GM12878 (cell line): ENCODE results near the gene PRDM2. TPM values are rescaled to one million over a fixed set of nuclear protein-coding genes. Genes with fewer than 3 reads are reported as not detected.
A peak's percentile ranks its signal among the peaks of the same experiment; 100 is the strongest.

Experiments used
- CBFB ChIP-seq: IDR thresholded peaks from 2 replicates; pipeline ENCODE4 v1.6.1; 2016; ENCODE audit warnings: antibody characterized with exemption, low read depth
- CHD4 ChIP-seq: fragments of 200-600 bp; sonication (generic); IDR thresholded peaks from 2 replicates; pipeline ENCODE4 v1.6.1; 2016; ENCODE audit warnings: mild to moderate bottlenecking
- CREB1 ChIP-seq: IDR thresholded peaks from 2 replicates; pipeline ENCODE4 v1.6.1; 2012; ENCODE audit warnings: low read depth, mild to moderate bottlenecking, inconsistent platforms
- CREM ChIP-seq: IDR thresholded peaks from 2 replicates; pipeline ENCODE4 v1.6.1; 2014; ENCODE audit warnings: antibody characterized with exemption, low read depth
- DPF2 ChIP-seq: fragments of 450-650 bp; IDR thresholded peaks from 2 replicates; pipeline ENCODE4 v1.6.1; 2017; ENCODE audit warnings: mild to moderate bottlenecking
- HDAC2 ChIP-seq: fragments of 200-600 bp; sonication (generic); IDR thresholded peaks from 2 replicates; pipeline ENCODE4 v1.6.1; 2017
- IKZF2 ChIP-seq, 2 experiments: fragments of 450-650 bp; IDR thresholded peaks; 2 replicates each; pipeline ENCODE4 v1.6.1; 2017; ENCODE audit warnings: mild to moderate bottlenecking in 2 of 2, moderate library complexity in 2 of 2
- NRF1 ChIP-seq: conservative IDR thresholded peaks from 2 replicates; pipeline ENCODE4 v1.6.1; 2011; ENCODE audit warnings: mild to moderate bottlenecking, low read depth, low read length, improper control_type of control experiment
- SP1 ChIP-seq: IDR thresholded peaks from one replicate; pipeline ENCODE4 v1.6.1; 2011; ENCODE audit warnings: low read depth, low read length
- SPI1 ChIP-seq: IDR thresholded peaks from 2 replicates; pipeline ENCODE4 v1.6.1; 2011; ENCODE audit warnings: low read depth, mild to moderate bottlenecking, low read length, moderate library complexity, borderline replicate concordance; ENCODE audit not compliant: insufficient read depth
- SREBF2 ChIP-seq: IDR thresholded peaks from 2 replicates; pipeline ENCODE4 v1.6.1; 2012; ENCODE audit warnings: mild to moderate bottlenecking, low read length
- TCF7 ChIP-seq: IDR thresholded peaks from 2 replicates; pipeline ENCODE4 v1.6.1; 2014; ENCODE audit warnings: antibody characterized with exemption, borderline replicate concordance
- ZBED1 ChIP-seq: IDR thresholded peaks from 2 replicates; pipeline ENCODE4 v1.6.1; 2016; ENCODE audit warnings: borderline replicate concordance
- polyA plus RNA-seq, 11 experiments: library from polyadenylated mRNA; depleted of rRNA in 4 of 11; unstranded in 6 of 11; stranded (reverse) in 5 of 11; fragments of >200 nt; fragmentation: Nextera tagmentation in 4 of 11; fragmentation: Illumina TruSeq in 1 of 11; extraction: Ambion mirVana in 4 of 11; extraction: Trizol in 1 of 11; gene quantifications; 1 replicate in 1 of 11; 2 replicates in 10 of 11; pipeline versions ENCODE4 v1.2.1 to v1.2.3, GENCODE V29; 2011 to 2016; ENCODE audit warnings: inconsistent platforms in 2 of 11, missing spikeins in 2 of 11, low read depth in 1 of 11
- total RNA-seq, 4 experiments: library from RNA; depleted of rRNA in 3 of 4; stranded (reverse); fragments of >200 nt in 3 of 4; fragmentation: Illumina TruSeq in 1 of 4; extraction: Trizol in 1 of 4; gene quantifications; 2 replicates each; pipeline versions ENCODE4 v1.2.1 to v1.2.3, GENCODE V29; 2013 to 2021
- TF ChIP-seq, protein P1 (sequence below): fragments of 450-650 bp; IDR thresholded peaks from 2 replicates; pipeline ENCODE4 v1.6.1; 2018; ENCODE audit warnings: borderline replicate concordance, mild to moderate bottlenecking; ENCODE audit not compliant: partially characterized antibody
- TF ChIP-seq, protein P2 (sequence below): IDR thresholded peaks from 2 replicates; pipeline ENCODE4 v1.6.1; 2012; ENCODE audit warnings: low read length, inconsistent platforms
- TF ChIP-seq, protein P3 (sequence below): fragments of 150-350 bp; IDR thresholded peaks from 2 replicates; pipeline ENCODE4 v1.6.1; 2016; ENCODE audit warnings: low read depth, low read length
- TF ChIP-seq, protein P4 (sequence below): fragments of 450-650 bp; IDR thresholded peaks from 2 replicates; pipeline ENCODE4 v1.6.1; 2017; ENCODE audit warnings: antibody characterized with exemption, mild to moderate bottlenecking, moderate library complexity

Gene PRDM2
- total and polyA plus RNA-seq, 10 of the 15 experiments (the other 5 are each of a cell fraction or from before 2014, with no cell fraction given) = 8.4 to 45.1 (median 23.5) TPM

DNA sequence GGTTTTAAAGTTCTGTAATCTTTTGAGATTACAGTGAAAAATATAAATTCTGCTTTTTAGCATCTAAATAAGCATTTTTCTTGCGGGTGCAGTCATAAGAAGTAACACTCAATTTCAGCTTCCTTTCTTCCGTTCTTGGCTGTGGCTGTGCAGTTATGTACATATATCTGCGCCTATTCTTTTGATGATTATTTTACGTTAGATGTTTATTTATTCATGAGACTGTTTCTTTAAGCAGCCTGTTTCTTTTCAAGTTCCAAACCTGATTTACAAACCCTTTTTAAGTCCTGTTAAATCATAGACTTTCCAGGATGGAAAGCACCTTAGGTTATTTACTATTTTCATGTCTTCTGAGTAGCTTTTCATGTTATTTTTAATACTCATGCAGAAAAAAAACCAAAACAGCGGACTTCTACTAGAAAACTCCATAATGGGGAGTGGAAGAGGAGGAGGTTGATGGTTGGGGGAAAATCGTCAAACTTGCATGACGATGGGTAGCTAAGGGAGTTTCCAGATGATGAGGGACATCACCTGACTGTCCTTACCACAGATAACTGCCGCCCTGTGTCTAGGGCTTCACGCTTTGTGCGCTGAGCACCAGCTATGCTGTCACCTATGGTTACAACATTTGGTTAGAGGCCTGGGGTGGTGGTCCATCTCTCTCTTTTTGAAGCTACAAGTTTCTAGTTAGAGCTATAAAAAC lies 2.6 kb downstream of the PRDM2 start (continued):
- TF ChIP-seq, protein P1, sequence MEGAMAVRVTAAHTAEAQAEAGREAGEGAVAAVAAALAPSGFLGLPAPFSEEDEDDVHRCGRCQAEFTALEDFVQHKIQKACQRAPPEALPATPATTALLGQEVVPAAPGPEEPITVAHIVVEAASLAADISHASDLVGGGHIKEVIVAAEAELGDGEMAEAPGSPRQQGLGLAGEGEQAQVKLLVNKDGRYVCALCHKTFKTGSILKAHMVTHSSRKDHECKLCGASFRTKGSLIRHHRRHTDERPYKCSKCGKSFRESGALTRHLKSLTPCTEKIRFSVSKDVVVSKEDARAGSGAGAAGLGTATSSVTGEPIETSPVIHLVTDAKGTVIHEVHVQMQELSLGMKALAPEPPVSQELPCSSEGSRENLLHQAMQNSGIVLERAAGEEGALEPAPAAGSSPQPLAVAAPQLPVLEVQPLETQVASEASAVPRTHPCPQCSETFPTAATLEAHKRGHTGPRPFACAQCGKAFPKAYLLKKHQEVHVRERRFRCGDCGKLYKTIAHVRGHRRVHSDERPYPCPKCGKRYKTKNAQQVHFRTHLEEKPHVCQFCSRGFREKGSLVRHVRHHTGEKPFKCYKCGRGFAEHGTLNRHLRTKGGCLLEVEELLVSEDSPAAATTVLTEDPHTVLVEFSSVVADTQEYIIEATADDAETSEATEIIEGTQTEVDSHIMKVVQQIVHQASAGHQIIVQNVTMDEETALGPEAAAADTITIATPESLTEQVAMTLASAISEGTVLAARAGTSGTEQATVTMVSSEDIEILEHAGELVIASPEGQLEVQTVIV = no peak
- TF ChIP-seq CREM (peak; percentile 90), SREBF2 (no peak), IKZF2 (IDR thresholded peaks at IDR 0.05) (peak in 1 of 2 experiments; percentile 23; a peak in 1 of 4 replicates), DPF2 (0 out of 2 replicates have a peak, but pooled peaks have one; percentile 34), CREB1 (peak; percentile 86), TCF7 (no peak), NRF1 (0 out of 2 replicates have a peak, but pooled peaks have one; percentile 15), SPI1 (no peak), ZBED1 (peak; percentile 48; the same call in 1 of the 2 replicates), CHD4 (no peak), CBFB (peak; percentile 87), HDAC2 (no peak), SP1 (peak; percentile 80)
- TF ChIP-seq, protein P2, sequence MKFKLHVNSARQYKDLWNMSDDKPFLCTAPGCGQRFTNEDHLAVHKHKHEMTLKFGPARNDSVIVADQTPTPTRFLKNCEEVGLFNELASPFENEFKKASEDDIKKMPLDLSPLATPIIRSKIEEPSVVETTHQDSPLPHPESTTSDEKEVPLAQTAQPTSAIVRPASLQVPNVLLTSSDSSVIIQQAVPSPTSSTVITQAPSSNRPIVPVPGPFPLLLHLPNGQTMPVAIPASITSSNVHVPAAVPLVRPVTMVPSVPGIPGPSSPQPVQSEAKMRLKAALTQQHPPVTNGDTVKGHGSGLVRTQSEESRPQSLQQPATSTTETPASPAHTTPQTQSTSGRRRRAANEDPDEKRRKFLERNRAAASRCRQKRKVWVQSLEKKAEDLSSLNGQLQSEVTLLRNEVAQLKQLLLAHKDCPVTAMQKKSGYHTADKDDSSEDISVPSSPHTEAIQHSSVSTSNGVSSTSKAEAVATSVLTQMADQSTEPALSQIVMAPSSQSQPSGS = peak; percentile 74; the same call in 1 of the 2 replicates
- TF ChIP-seq, protein P3, sequence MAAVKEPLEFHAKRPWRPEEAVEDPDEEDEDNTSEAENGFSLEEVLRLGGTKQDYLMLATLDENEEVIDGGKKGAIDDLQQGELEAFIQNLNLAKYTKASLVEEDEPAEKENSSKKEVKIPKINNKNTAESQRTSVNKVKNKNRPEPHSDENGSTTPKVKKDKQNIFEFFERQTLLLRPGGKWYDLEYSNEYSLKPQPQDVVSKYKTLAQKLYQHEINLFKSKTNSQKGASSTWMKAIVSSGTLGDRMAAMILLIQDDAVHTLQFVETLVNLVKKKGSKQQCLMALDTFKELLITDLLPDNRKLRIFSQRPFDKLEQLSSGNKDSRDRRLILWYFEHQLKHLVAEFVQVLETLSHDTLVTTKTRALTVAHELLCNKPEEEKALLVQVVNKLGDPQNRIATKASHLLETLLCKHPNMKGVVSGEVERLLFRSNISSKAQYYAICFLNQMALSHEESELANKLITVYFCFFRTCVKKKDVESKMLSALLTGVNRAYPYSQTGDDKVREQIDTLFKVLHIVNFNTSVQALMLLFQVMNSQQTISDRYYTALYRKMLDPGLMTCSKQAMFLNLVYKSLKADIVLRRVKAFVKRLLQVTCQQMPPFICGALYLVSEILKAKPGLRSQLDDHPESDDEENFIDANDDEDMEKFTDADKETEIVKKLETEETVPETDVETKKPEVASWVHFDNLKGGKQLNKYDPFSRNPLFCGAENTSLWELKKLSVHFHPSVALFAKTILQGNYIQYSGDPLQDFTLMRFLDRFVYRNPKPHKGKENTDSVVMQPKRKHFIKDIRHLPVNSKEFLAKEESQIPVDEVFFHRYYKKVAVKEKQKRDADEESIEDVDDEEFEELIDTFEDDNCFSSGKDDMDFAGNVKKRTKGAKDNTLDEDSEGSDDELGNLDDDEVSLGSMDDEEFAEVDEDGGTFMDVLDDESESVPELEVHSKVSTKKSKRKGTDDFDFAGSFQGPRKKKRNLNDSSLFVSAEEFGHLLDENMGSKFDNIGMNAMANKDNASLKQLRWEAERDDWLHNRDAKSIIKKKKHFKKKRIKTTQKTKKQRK = no peak
- TF ChIP-seq, protein P4, sequence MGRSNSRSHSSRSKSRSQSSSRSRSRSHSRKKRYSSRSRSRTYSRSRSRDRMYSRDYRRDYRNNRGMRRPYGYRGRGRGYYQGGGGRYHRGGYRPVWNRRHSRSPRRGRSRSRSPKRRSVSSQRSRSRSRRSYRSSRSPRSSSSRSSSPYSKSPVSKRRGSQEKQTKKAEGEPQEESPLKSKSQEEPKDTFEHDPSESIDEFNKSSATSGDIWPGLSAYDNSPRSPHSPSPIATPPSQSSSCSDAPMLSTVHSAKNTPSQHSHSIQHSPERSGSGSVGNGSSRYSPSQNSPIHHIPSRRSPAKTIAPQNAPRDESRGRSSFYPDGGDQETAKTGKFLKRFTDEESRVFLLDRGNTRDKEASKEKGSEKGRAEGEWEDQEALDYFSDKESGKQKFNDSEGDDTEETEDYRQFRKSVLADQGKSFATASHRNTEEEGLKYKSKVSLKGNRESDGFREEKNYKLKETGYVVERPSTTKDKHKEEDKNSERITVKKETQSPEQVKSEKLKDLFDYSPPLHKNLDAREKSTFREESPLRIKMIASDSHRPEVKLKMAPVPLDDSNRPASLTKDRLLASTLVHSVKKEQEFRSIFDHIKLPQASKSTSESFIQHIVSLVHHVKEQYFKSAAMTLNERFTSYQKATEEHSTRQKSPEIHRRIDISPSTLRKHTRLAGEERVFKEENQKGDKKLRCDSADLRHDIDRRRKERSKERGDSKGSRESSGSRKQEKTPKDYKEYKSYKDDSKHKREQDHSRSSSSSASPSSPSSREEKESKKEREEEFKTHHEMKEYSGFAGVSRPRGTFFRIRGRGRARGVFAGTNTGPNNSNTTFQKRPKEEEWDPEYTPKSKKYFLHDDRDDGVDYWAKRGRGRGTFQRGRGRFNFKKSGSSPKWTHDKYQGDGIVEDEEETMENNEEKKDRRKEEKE = no peak
